Uterus (tissue), 4 donors: ENCODE measurements around the gene GPSM1. TPM values are rescaled to one million over a fixed set of nuclear protein-coding genes. Genes with fewer than 3 reads are reported as not detected.
A peak's percentile ranks its signal among the peaks of the same experiment; 100 is the strongest.

ENCODE experiments used
- DNase-seq, 2 donors: peaks; one replicate each; pipeline ENCODE4 v3.0.0-alpha.2; 2019 to 2020
- H3K27ac ChIP-seq, 2 donors: fragments of 200-600 bp; sonication (generic); 1 replicate in 1 of 2; 2 replicates in 1 of 2; pipeline ENCODE4 v1.5.1; 2016 to 2018
- H3K27me3 ChIP-seq, 2 donors: fragments of 200-600 bp; sonication (generic); one replicate each; pipeline ENCODE4 v1.5.1; 2018 to 2019; ENCODE audit warnings: control low read depth in 1 of 2
- H3K36me3 ChIP-seq, 2 donors: fragments of 200-600 bp; sonication (generic); one replicate each; pipeline ENCODE4 v1.5.1; 2019; ENCODE audit warnings: control low read depth in 1 of 2
- H3K4me1 ChIP-seq, 2 donors: fragments of 200-600 bp; sonication (generic); one replicate each; pipeline ENCODE4 v1.5.1; 2018 to 2019; ENCODE audit warnings: control low read depth in 1 of 2
- H3K4me3 ChIP-seq, 2 donors: fragments of 200-600 bp; sonication (generic); 1 replicate in 1 of 2; 2 replicates in 1 of 2; pipeline ENCODE4 v1.5.1; 2018 to 2019; ENCODE audit warnings: mild to moderate bottlenecking in 1 of 2
- H3K9me3 ChIP-seq, 2 donors: fragments of 200-600 bp; sonication (generic); one replicate each; pipeline ENCODE4 v1.5.1; 2019; ENCODE audit warnings: control low read depth in 1 of 2
- POLR2A ChIP-seq, 2 donors: fragments of 450-650 bp; IDR thresholded peaks; one replicate each; pipeline ENCODE4 v1.6.1; 2016; ENCODE audit warnings: antibody characterized with exemption in 2 of 2, mild to moderate bottlenecking in 1 of 2, moderate library complexity in 1 of 2
- intact Hi-C: fragments of 100-400 bp; cut with DNase I; formaldehyde crosslinking; loops from one replicate; pipeline ENCODE4 v1.15.1; 2023; ENCODE audit warnings: low total_unique reads
- total RNA-seq, 4 donors: library from RNA; depleted of rRNA in 3 of 4; stranded (reverse); fragments of >200 nt in 3 of 4; gene quantifications; one replicate each; pipeline versions ENCODE4 v1.1.0 to v1.2.4, GENCODE V29; 2014 to 2023
- TF ChIP-seq, protein P1 (sequence below), 4 experiments: fragments of 200-600 bp in 2 of 4; fragments of 450-650 bp in 2 of 4; sonication (generic) in 2 of 4; IDR thresholded peaks; one replicate each; pipeline ENCODE4 v1.5.1; 2016 to 2019; ENCODE audit warnings: antibody characterized with exemption in 4 of 4, mild to moderate bottlenecking in 2 of 4, moderate library complexity in 1 of 4
- donor health status: DM: yes; HTN: yes; CAD: no.

Gene GPSM1
- total RNA-seq, 4 donors from 2014 or later = 4.4 to 43.6 (median 24.1) TPM

DNA sequence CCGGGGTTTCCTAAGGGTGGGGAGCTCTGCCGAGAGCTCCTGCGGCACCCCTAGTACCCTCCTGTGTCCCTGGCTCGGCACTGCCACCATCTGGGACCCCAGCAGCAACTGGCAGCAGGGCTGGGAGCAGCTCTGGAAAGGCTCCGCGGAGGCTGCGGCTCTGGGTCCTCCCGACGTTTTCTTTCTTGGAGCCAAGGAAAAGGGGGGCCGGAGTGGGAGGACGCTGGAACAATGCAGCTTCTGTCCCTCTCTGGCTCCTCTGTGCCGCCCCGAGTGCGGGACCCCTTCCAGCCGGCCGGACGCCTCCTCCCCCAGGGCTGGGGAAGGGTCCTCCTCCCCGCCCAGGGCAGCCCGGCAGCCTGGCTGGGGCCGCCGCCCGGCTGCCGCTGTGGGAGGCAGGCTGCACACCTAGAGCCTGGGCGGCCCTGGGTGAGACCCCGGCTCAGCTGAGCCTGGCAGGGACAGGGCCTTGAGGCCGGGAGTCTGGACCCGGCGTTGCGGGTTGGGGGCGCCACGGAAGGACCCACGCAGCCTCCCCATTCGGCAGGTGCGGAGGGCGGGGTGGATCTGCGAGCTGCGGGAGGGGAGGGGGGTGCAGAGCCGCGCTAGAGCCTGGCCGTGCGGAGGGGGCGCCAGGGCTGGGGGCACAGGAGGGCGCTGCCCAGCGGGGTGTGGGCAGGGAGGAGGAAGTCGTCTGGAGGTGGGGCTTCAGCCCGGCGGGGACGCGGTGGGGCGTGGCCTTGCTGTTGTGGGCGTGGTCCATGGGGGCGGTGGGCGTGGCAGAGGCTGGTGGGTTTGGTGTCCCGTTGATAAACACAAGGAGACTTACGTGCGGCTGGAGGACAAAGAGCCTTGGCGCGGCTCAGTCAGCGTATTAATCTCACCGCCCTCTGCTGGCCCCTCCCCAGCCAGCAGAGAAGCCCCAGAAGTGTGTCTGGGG lies 15.1 kb downstream of the GPSM1 start:
- H3K27ac ChIP-seq = peak overlapping the region in 1 of 2 donors; percentile 69
- DNase-seq = peak; percentile 82 to 83
- intact Hi-C loops = no loop called here
- H3K9me3 ChIP-seq = no peaks in the 10 kb centered on the region
- peak overlapping the region; percentile 24 to 36 for H3K4me3 ChIP-seq
- H3K4me1 ChIP-seq = no peaks in the 10 kb centered on the region
- H3K36me3 ChIP-seq = no peaks in the 10 kb centered on the region
- TF ChIP-seq, protein P1, sequence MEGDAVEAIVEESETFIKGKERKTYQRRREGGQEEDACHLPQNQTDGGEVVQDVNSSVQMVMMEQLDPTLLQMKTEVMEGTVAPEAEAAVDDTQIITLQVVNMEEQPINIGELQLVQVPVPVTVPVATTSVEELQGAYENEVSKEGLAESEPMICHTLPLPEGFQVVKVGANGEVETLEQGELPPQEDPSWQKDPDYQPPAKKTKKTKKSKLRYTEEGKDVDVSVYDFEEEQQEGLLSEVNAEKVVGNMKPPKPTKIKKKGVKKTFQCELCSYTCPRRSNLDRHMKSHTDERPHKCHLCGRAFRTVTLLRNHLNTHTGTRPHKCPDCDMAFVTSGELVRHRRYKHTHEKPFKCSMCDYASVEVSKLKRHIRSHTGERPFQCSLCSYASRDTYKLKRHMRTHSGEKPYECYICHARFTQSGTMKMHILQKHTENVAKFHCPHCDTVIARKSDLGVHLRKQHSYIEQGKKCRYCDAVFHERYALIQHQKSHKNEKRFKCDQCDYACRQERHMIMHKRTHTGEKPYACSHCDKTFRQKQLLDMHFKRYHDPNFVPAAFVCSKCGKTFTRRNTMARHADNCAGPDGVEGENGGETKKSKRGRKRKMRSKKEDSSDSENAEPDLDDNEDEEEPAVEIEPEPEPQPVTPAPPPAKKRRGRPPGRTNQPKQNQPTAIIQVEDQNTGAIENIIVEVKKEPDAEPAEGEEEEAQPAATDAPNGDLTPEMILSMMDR (IDR thresholded peaks at IDR 0.05) = no peak
- TF ChIP-seq POLR2A (IDR thresholded peaks at IDR 0.05) = peak in 1 of 2 donors; percentile 24
- H3K27me3 ChIP-seq = no peaks in the 10 kb centered on the region

DNA sequence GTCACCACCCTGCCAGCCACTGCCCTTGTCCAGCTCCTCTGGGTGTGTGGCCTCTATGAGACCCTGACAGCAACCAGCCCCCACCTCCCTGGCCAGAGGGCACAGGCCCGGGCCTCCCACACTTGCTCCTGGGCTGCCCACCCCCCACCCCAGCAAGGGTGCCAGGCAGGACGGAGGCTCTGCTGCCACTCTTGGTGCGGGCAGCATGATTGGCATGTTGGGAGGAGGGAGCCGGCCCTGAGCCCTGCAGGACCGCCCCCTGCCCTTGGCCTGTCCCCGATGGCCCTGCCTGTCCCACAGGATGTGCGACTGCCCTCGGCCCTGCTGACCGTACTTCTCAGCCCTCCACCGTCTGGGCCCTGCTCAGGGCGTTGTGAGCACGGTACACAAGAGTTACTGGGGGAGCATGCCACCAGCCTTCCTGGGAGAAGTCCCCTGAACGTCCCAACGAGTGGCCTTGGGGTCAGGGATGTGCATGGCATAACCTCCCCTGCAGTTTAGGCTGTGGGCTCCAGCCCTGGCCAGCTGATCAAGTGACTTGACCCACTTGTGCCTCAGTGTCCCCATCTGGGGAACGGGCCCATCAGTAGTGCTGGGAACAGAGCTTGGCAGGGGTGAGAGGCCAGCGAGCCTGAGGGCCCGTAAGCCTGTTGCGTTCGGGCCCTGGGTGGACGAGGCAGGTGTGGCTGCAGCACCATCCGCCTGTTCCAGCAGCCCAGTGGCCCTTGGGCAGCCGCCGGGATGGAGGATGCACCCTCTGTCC lies 16.0 kb downstream of the GPSM1 start:
- TF ChIP-seq POLR2A (IDR thresholded peaks at IDR 0.05) = no peak
- TF ChIP-seq, protein P1 (IDR thresholded peaks at IDR 0.05) = no peak
- Histone ChIP-seq H3K27me3 (no peaks in the 10 kb centered on the region), H3K4me3 (no peak overlapping the region), H3K4me1 (no peaks in the 10 kb centered on the region), H3K9me3 (no peaks in the 10 kb centered on the region), H3K36me3 (no peaks in the 10 kb centered on the region), H3K27ac (peak overlapping the region in 1 of 2 donors; percentile 69)
- intact Hi-C loops = no loop called here
- DNase-seq = no peak

DNA sequence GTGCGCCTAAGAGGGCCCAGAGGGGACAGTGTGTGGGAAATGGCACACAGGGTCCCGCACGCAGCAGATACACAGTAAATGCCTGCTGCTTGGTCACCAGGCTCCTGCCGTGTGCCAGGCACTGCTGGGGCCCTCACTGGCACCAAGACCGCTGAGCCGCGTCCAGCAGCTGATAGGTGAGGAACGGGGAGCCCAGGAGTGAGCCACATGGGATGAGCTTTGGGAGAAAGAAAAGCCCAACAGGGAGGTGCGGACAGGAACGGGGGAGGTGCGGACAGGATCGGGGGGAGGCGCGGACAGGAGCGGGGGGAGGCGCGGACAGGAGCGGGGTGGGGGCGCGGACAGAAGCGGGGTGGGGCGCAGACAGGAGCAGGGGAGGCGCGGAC lies 16.5 kb downstream of the GPSM1 start:
- Histone ChIP-seq H3K4me1 (no peaks in the 10 kb centered on the region), H3K4me3 (no peak overlapping the region), H3K27me3 (no peaks in the 10 kb centered on the region), H3K9me3 (no peaks in the 10 kb centered on the region), H3K27ac (no peak overlapping the region), H3K36me3 (no peaks in the 10 kb centered on the region)
- intact Hi-C loops = no loop called here
- TF ChIP-seq, protein P1 (IDR thresholded peaks at IDR 0.05) = no peak
- TF ChIP-seq POLR2A (IDR thresholded peaks at IDR 0.05) = no peak
- no peak for DNase-seq

DNA sequence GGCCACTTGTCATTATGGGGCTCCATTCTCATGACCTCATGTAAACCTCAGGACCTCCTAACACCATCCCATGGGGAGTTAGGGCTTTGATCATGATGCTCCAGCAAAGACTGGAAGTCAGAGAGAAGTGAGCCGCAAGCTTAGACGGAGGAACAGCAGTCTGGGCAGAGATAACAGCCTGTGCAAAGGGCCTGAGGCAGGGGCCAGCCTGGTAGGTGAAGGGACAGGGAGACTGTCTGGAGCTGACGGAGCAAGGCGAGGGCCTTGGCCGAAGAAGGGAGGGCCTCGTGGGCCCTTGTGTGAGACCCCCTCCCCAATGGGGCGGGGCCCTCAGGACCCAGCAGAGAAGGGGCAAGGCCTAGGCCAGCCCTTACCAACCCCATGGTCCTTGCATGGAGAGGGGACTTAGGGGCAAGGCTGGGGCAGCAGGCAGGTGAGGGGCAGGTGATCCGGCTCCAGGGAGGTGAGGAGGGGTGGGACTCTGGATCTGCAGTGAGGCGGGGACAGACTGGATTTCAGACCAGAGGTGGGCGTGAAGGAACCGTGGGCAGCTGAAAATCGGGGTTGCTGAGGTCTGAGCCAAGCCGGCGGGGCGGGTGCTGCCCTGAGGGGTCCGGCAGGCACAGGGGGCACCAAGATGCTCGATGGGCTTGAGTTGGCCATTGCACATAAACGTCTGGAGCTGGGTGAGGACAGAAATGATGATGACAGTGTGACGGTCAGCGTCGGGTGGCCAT lies 17.4 kb downstream of the GPSM1 start:
- Histone ChIP-seq H3K27me3 (no peaks in the 10 kb centered on the region), H3K36me3 (no peaks in the 10 kb centered on the region), H3K4me1 (no peaks in the 10 kb centered on the region), H3K4me3 (no peak overlapping the region), H3K9me3 (no peaks in the 10 kb centered on the region), H3K27ac (no peak overlapping the region)
- no peak for DNase-seq
- intact Hi-C loops = no loop called here
- TF ChIP-seq, protein P1 (IDR thresholded peaks at IDR 0.05) = no peak
- no peak for TF ChIP-seq POLR2A (IDR thresholded peaks at IDR 0.05)
